Keratinocyte (primary cell): ENCODE results near the gene PRSS37. TPM values are rescaled to one million over a fixed set of nuclear protein-coding genes. Genes with fewer than 3 reads are reported as not detected.

ENCODE experiments used
- DNase-seq: peaks from one replicate; pipeline ENCODE4 v3.0.0-alpha.2; 2011; ENCODE audit warnings: low read depth, missing footprints, low spot score
- FAIRE-seq: peaks from 2 replicates; lab custom pipeline; 2011; peaks lifted over from hg19 to GRCh38; lab: Jason Lieb, UNC
- H2AFZ ChIP-seq: 2 replicates; pipeline ENCODE4 v1.6.0; 2012; ENCODE audit warnings: low read length, control low read depth, inconsistent platforms; ENCODE audit not compliant: control insufficient read depth
- H3K27ac ChIP-seq: 2 replicates; pipeline ENCODE4 v1.5.1; 2011; ENCODE audit warnings: low read length; ENCODE audit not compliant: control insufficient read depth, insufficient read depth
- H3K27me3 ChIP-seq: 3 replicates; pipeline ENCODE4 v1.6.0; 2011; ENCODE audit warnings: low read length; ENCODE audit not compliant: control insufficient read depth, insufficient read depth; ENCODE audit errors: extremely low read depth
- H3K36me3 ChIP-seq, 2 experiments: 2 replicates in 1 of 2; 3 replicates in 1 of 2; pipeline ENCODE4 v1.5.1; 2011; ENCODE audit warnings: low read length in 2 of 2, mild to moderate bottlenecking in 1 of 2; ENCODE audit not compliant: control insufficient read depth in 2 of 2, insufficient read depth in 2 of 2; ENCODE audit errors: extremely low read depth in 1 of 2
- H3K4me1 ChIP-seq: 3 replicates; pipeline ENCODE4 v1.5.1; 2011; ENCODE audit warnings: low read length; ENCODE audit not compliant: control insufficient read depth, insufficient read depth; ENCODE audit errors: extremely low read depth
- H3K4me2 ChIP-seq: 3 replicates; pipeline ENCODE4 v1.6.0; 2011; ENCODE audit warnings: low read depth, low read length; ENCODE audit not compliant: control insufficient read depth, insufficient read depth; ENCODE audit errors: extremely low read depth
- H3K4me3 ChIP-seq, 3 experiments: fragments of 200-600 bp in 1 of 3; sonication (generic) in 1 of 3; 2 replicates in 2 of 3; 3 replicates in 1 of 3; pipeline ENCODE4 v1.5.1; 2011 to 2016; ENCODE audit warnings: low read length in 3 of 3, mild to moderate bottlenecking in 3 of 3, control low read depth in 2 of 3, inconsistent platforms in 1 of 3, low read depth in 1 of 3, mixed read lengths in 1 of 3, mixed run types in 1 of 3, moderate library complexity in 1 of 3; ENCODE audit not compliant: control insufficient read depth in 2 of 3, insufficient read depth in 2 of 3; ENCODE audit errors: extremely low read depth in 1 of 3
- H3K79me2 ChIP-seq: 2 replicates; pipeline ENCODE4 v1.6.0; 2012; ENCODE audit warnings: low read length; ENCODE audit not compliant: control insufficient read depth, insufficient read depth
- H3K9ac ChIP-seq: 3 replicates; pipeline ENCODE4 v1.6.0; 2011; ENCODE audit warnings: low read length; ENCODE audit not compliant: control insufficient read depth, insufficient read depth; ENCODE audit errors: extremely low read depth
- H3K9me1 ChIP-seq: 3 replicates; pipeline ENCODE4 v1.6.0; 2011; ENCODE audit warnings: low read length; ENCODE audit not compliant: control insufficient read depth, insufficient read depth; ENCODE audit errors: extremely low read depth
- H3K9me3 ChIP-seq: 2 replicates; pipeline ENCODE4 v1.5.1; 2012; ENCODE audit warnings: low read depth, low read length; ENCODE audit not compliant: control insufficient read depth
- H4K20me1 ChIP-seq: 3 replicates; pipeline ENCODE4 v1.6.0; 2011; ENCODE audit warnings: low read length; ENCODE audit not compliant: control insufficient read depth, insufficient read depth; ENCODE audit errors: extremely low read depth
- EZH2 ChIP-seq: IDR thresholded peaks from one replicate; pipeline ENCODE4 v1.6.1; 2012; ENCODE audit warnings: inconsistent platforms, mild to moderate bottlenecking, low read length, moderate library complexity
- dilution Hi-C: fragments of 300-500 bp; cut with MboI; formaldehyde crosslinking; loops from one replicate; pipeline ENCODE4 v1.7.0; 2020; ENCODE audit warnings: low sequenced_read_pairs; ENCODE audit not compliant: extremely low pct_ligation_motif_present
- polyA plus RNA-seq, 5 experiments: library from polyadenylated mRNA; depleted of rRNA in 3 of 5; stranded (reverse) in 3 of 5; stranded (forward) in 1 of 5; unstranded in 1 of 5; fragments of >200 nt; gene quantifications; 1 replicate in 1 of 5; 2 replicates in 3 of 5; 3 replicates in 1 of 5; pipeline versions ENCODE4 v1.2.1 to v1.2.3, GENCODE V29; 2011 to 2012; ENCODE audit warnings: missing spikeins in 2 of 5, low read depth in 1 of 5, low replicate concordance in 1 of 5
- TF ChIP-seq, protein P1 (sequence below), 3 experiments: IDR thresholded peaks in 1 of 3; conservative IDR thresholded peaks in 1 of 3; optimal IDR thresholded peaks in 1 of 3; 2 replicates in 2 of 3; 3 replicates in 1 of 3; pipeline versions ENCODE3 to v1.5.1; 2011; ENCODE audit warnings: low read length in 3 of 3, mild to moderate bottlenecking in 3 of 3, moderate library complexity in 2 of 3, control low read depth in 1 of 3, inconsistent platforms in 1 of 3; ENCODE audit not compliant: insufficient read depth in 2 of 3; ENCODE audit errors: extremely low read depth in 1 of 3

The PRSS37 gene
- polyA plus RNA-seq, 1 donor (not counting 4 experiments of a cell fraction or from before 2014, with no cell fraction given), result not detected

DNA sequence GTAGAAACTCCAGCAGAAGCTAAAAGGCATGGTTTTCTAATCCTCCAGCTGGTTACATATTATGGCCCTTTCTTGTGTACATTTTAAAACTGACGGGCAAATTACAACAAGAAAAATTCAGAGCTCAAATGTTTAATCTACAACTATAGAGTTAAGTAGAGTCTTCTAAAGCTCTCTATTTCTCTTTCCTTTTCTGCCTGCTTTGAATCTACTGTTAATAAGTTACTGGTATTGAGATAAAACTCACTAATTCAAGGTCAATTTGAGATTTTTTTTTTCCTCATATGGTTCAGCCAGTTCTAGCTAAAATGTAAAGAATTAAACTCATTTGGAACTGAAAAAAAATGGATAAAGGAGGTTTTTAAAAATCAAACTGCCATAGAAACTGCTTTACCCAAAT, 1.6 kb upstream of the PRSS37 start:
- Histone ChIP-seq H4K20me1 (no peaks in the 10 kb centered on the region), H3K4me3 (no peak overlapping the region), H3K9me3 (no peaks in the 10 kb centered on the region), H3K27me3 (no peaks in the 10 kb centered on the region), H2AFZ (no peak overlapping the region), H3K9me1 (no peaks in the 10 kb centered on the region), H3K36me3 (no peaks in the 10 kb centered on the region), H3K4me1 (no peaks in the 10 kb centered on the region), H3K4me2 (no peak overlapping the region), H3K79me2 (no peaks in the 10 kb centered on the region), H3K27ac (no peak overlapping the region), H3K9ac (no peak overlapping the region)
- DNase-seq (no peak), FAIRE-seq (no peak)
- TF ChIP-seq EZH2, result no peak
- TF ChIP-seq, protein P1, sequence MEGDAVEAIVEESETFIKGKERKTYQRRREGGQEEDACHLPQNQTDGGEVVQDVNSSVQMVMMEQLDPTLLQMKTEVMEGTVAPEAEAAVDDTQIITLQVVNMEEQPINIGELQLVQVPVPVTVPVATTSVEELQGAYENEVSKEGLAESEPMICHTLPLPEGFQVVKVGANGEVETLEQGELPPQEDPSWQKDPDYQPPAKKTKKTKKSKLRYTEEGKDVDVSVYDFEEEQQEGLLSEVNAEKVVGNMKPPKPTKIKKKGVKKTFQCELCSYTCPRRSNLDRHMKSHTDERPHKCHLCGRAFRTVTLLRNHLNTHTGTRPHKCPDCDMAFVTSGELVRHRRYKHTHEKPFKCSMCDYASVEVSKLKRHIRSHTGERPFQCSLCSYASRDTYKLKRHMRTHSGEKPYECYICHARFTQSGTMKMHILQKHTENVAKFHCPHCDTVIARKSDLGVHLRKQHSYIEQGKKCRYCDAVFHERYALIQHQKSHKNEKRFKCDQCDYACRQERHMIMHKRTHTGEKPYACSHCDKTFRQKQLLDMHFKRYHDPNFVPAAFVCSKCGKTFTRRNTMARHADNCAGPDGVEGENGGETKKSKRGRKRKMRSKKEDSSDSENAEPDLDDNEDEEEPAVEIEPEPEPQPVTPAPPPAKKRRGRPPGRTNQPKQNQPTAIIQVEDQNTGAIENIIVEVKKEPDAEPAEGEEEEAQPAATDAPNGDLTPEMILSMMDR (optimal IDR thresholded peaks at IDR 0.05 in 1 of 3, IDR thresholded peaks at IDR 0.05 in 1 of 3, conservative IDR thresholded peaks at IDR 0.05 in 1 of 3; ENCODE audit: extremely low read depth in 1 of 3, insufficient read depth in 2 of 3, low read length in 3 of 3), result no peak
- dilution Hi-C loops, result no loop called here

DNA sequence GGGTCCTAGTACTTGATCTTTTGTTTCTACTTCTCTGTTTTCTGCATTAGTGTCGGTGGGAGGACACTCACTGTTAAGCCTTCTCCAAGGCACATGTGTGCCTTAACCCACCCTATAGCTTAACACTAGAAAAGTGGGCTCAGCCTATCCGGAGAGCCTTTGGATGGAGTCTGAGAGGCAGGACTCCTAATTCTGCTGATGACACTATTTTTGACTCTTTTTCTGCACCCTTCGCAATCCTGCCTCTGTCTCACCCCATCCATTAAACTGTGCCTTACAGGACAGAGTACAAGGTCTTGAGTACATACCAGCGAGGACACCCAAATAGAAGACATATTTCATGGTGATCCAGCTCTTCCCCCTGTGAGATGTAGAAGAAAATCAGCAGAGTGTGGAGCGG, 577 bp downstream of the PRSS37 start:
- TF ChIP-seq, protein P1 (optimal IDR thresholded peaks at IDR 0.05 in 1 of 3, IDR thresholded peaks at IDR 0.05 in 1 of 3, conservative IDR thresholded peaks at IDR 0.05 in 1 of 3; ENCODE audit: extremely low read depth in 1 of 3, insufficient read depth in 2 of 3, low read length in 3 of 3), result no peak
- no peak for TF ChIP-seq EZH2
- H3K27ac ChIP-seq, result no peak overlapping the region
- H3K27me3 ChIP-seq, result no peaks in the 10 kb centered on the region
- H3K4me3 ChIP-seq, result no peak overlapping the region
- no peaks in the 10 kb centered on the region for H3K9me3 ChIP-seq
- no peak overlapping the region for H3K9ac ChIP-seq
- no peak overlapping the region for H2AFZ ChIP-seq
- H3K36me3 ChIP-seq, result no peaks in the 10 kb centered on the region
- H3K4me1 ChIP-seq, result no peaks in the 10 kb centered on the region
- FAIRE-seq (no peak), DNase-seq (no peak)
- no peak overlapping the region for H3K4me2 ChIP-seq
- no peaks in the 10 kb centered on the region for H3K9me1 ChIP-seq
- H3K79me2 ChIP-seq, result no peaks in the 10 kb centered on the region
- dilution Hi-C loops, result no loop called here
- no peaks in the 10 kb centered on the region for H4K20me1 ChIP-seq
